A549 (cell line): ENCODE results near the gene ATAD1. TPM values are rescaled to one million over a fixed set of nuclear protein-coding genes. Genes with fewer than 3 reads are reported as not detected.

Experiments used
- ATAC-seq, 2 experiments: fragments of 200-7000 bp in 1 of 2; fragments of >200 bp in 1 of 2; cut with Nextera tagmentation in 1 of 2; cut with Tn5 transposase in 1 of 2; 3 replicates each; pipeline versions ENCODE4 v1.8.0 to v1.9.1; 2018 to 2020; ENCODE audit warnings: mild to moderate bottlenecking in 1 of 2, moderate library complexity in 1 of 2
- CTCF ChIA-PET: fragments of 300-600 bp; sonication (Branson Sonifier 250); formaldehyde crosslinking; extraction: SDS; loops from one replicate; lab custom pipeline; 2021; ENCODE audit warnings: antibody characterized with exemption, inconsistent platforms; lab: Yijun Ruan, JAX
- POLR2A ChIA-PET: fragments of 350-600 bp; formaldehyde crosslinking; extraction: SDS; loops from one replicate; lab custom pipeline; 2021; ENCODE audit warnings: antibody characterized with exemption, inconsistent platforms; lab: Yijun Ruan, JAX
- DNase-seq, 2 experiments: peaks; one replicate each; pipeline versions ENCODE4 v3.0.0 to v3.0.0-alpha.2; 2011 to 2016; ENCODE audit warnings: low read depth in 1 of 2, low spot score in 1 of 2
- FAIRE-seq: peaks from 2 replicates; lab custom pipeline; 2011; peaks lifted over from hg19 to GRCh38; lab: Jason Lieb, UNC
- H3K27ac ChIP-seq, 2 experiments: fragments of >200 bp; sonication (Bioruptor Twin); formaldehyde crosslinking; 3 replicates each; pipeline ENCODE4 v1.5.1; 2016 to 2017
- H3K4me1 ChIP-seq: fragments of >200 bp; sonication (Bioruptor Twin); formaldehyde crosslinking; 3 replicates; pipeline ENCODE4 v1.6.1; 2016
- H3K4me2 ChIP-seq: fragments of >200 bp; sonication (Bioruptor Twin); formaldehyde crosslinking; 3 replicates; pipeline ENCODE4 v1.6.1; 2016
- H3K4me3 ChIP-seq: fragments of >200 bp; sonication (Bioruptor Twin); formaldehyde crosslinking; 3 replicates; pipeline ENCODE4 v1.5.1; 2016
- H3K9me3 ChIP-seq: fragments of >200 bp; sonication (Bioruptor Twin); formaldehyde crosslinking; 3 replicates; pipeline ENCODE4 v1.6.1; 2016
- CHD4 ChIP-seq: fragments of 200-600 bp; sonication (generic); IDR thresholded peaks from 2 replicates; pipeline ENCODE4 v1.6.1; 2016; ENCODE audit warnings: antibody characterized with exemption, mild to moderate bottlenecking, borderline replicate concordance
- EHF ChIP-seq: fragments of 250-450 bp; sonication (Bioruptor Pico); IDR thresholded peaks from 2 replicates; pipeline ENCODE4 v1.5.0; 2020; ENCODE audit warnings: mild to moderate bottlenecking
- EP300 ChIP-seq, 2 experiments: fragments of >200 bp; sonication (Bioruptor Twin); formaldehyde crosslinking; IDR thresholded peaks; 2 replicates in 1 of 2; 3 replicates in 1 of 2; pipeline ENCODE4 v1.6.1; 2016 to 2017
- FOSL2 ChIP-seq, 2 experiments: fragments of 450-650 bp in 1 of 2; fragments of >200 bp in 1 of 2; sonication (Bioruptor Twin) in 1 of 2; formaldehyde crosslinking; IDR thresholded peaks; 2 replicates each; pipeline versions ENCODE4 v1.5.0 to v1.6.1; 2016 to 2020; ENCODE audit warnings: mild to moderate bottlenecking in 1 of 2, moderate library complexity in 1 of 2
- HDAC2 ChIP-seq: fragments of 200-600 bp; sonication (generic); IDR thresholded peaks from 2 replicates; pipeline ENCODE4 v1.6.1; 2016
- HOXB13 ChIP-seq: fragments of 250-450 bp; sonication (Bioruptor Pico); IDR thresholded peaks from 2 replicates; pipeline ENCODE4 v1.5.0; 2020; ENCODE audit warnings: low read depth, mild to moderate bottlenecking, moderate library complexity
- HOXB5 ChIP-seq: fragments of 250-450 bp; sonication (Bioruptor Pico); IDR thresholded peaks from 2 replicates; pipeline ENCODE4 v1.5.0; 2020; ENCODE audit warnings: mild to moderate bottlenecking, moderate library complexity
- JUN ChIP-seq, 2 experiments: fragments of >200 bp; sonication (Bioruptor Twin); formaldehyde crosslinking; IDR thresholded peaks; 2 replicates in 1 of 2; 3 replicates in 1 of 2; pipeline ENCODE4 v1.6.1; 2016 to 2017
- MAFK ChIP-seq: fragments of 450-650 bp; IDR thresholded peaks from 2 replicates; pipeline ENCODE4 v1.6.1; 2014; ENCODE audit not compliant: partially characterized antibody
- MYC ChIP-seq: IDR thresholded peaks from 2 replicates; pipeline ENCODE4 v1.6.1; 2012; ENCODE audit warnings: mild to moderate bottlenecking, inconsistent platforms, low read length, improper control_type of control experiment, borderline replicate concordance
- NR3C1 ChIP-seq: fragments of >200 bp; sonication (Bioruptor Twin); formaldehyde crosslinking; IDR thresholded peaks from 3 replicates; pipeline ENCODE4 v1.6.1; 2017
- RFX5 ChIP-seq: fragments of 450-650 bp; IDR thresholded peaks from 2 replicates; pipeline ENCODE4 v1.7.1; 2014; ENCODE audit warnings: antibody characterized with exemption, mild to moderate bottlenecking, moderate library complexity
- RNF2 ChIP-seq: fragments of 200-600 bp; sonication (generic); IDR thresholded peaks from 2 replicates; pipeline ENCODE4 v1.6.1; 2016; ENCODE audit warnings: low read depth, mild to moderate bottlenecking, antibody characterized with exemption, moderate library complexity, borderline replicate concordance
- SREBF2 ChIP-seq: fragments of 450-650 bp; IDR thresholded peaks from 2 replicates; pipeline ENCODE4 v1.6.1; 2014; ENCODE audit warnings: mild to moderate bottlenecking, moderate library complexity
- TFCP2L1 ChIP-seq: fragments of 250-450 bp; sonication (Bioruptor Pico); IDR thresholded peaks from 2 replicates; pipeline ENCODE4 v1.5.0; 2021; ENCODE audit warnings: mild to moderate bottlenecking
- ZC3H11A ChIP-seq: fragments of 450-650 bp; IDR thresholded peaks from 2 replicates; pipeline ENCODE4 v1.6.1; 2014; ENCODE audit warnings: antibody characterized with exemption, mild to moderate bottlenecking
- WGBS: methylation state at CpG from one replicate; pipeline ENCODE4 v1.1.6; 2017; ENCODE audit errors: missing lambda C conversion rate; 5-methylcytosine and 5-hydroxymethylcytosine counted together
- polyA plus RNA-seq, 4 experiments: library from polyadenylated mRNA; depleted of rRNA in 3 of 4; stranded (reverse); fragments of >200 nt; fragmentation: RNase III in 1 of 4; extraction: RNeasy Plus Mini Kit Qiagen cat#74134 plus additional on column Dnase treatment in 1 of 4; gene quantifications; 2 replicates in 3 of 4; 3 replicates in 1 of 4; pipeline ENCODE4 v1.2.3, GENCODE V29; 2011 to 2017
- TF ChIP-seq, protein P1 (sequence below): IDR thresholded peaks from 2 replicates; pipeline ENCODE4 v1.6.1; 2012
- TF ChIP-seq, protein P2 (sequence below): fragments of 450-650 bp; IDR thresholded peaks from 2 replicates; pipeline ENCODE4 v1.6.1; 2014; ENCODE audit warnings: antibody characterized with exemption
- TF ChIP-seq, protein P3 (sequence below): fragments of >200 bp; sonication (Bioruptor Twin); formaldehyde crosslinking; IDR thresholded peaks from 3 replicates; pipeline ENCODE4 v1.5.1; 2016
- TF ChIP-seq, protein P4 (sequence below): fragments of >200 bp; sonication (Bioruptor Twin); formaldehyde crosslinking; IDR thresholded peaks from 2 replicates; pipeline ENCODE4 v1.6.1; 2016
- TF ChIP-seq, protein P5 (sequence below): fragments of >200 bp; sonication (Bioruptor Twin); formaldehyde crosslinking; IDR thresholded peaks from 3 replicates; pipeline ENCODE4 v1.6.1; 2016

Gene ATAD1
- polyA plus RNA-seq, 2 of the 4 experiments (the other 2 are of a cell fraction), result 32.3 to 94.8 TPM

DNA sequence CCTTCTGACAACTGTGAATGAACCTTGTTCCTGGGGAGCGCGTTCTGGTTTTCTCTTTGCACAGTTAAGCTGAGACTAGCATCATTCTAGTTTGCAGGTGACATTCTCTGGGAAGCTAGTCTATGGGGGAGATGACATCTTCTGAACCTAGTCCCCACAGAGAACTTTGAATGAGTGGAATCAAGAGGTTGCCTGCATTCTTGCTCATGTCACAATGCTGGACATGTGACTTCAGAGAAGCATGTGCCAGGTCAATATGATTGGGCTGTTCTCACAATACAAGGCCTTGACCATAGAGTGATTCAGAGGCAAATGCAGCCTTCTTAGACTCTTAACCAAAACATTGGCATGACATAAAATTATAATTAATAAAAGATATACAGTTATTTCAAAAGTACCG, 23.2 kb upstream of the ATAD1 start:
- FAIRE-seq, result no peak
- H3K4me1 ChIP-seq, result peaks cover 51% of the 10 kb centered on the region
- no peaks in the 10 kb centered on the region for H3K9me3 ChIP-seq
- ChIA-PET POLR2A (interaction anchor here (0.6 to 1.2 kb wide), 2 partner anchors 21 to 49 kb away, joined by 3 to 7 read pairs; no protein-coding TSS in a partner anchor), CTCF (interaction anchor here (0.7 to 3.1 kb wide), 3 partner anchors 10 to 273 kb away, joined by 3 to 17 read pairs (median 3); partner anchors contain the start of gene ATAD1)
- H3K27ac ChIP-seq, result peak overlapping the region; percentile 47 to 76; a peak in 4 of 6 replicates
- peak in 1 of 2 experiments; percentile 36 for DNase-seq
- 86% methylated on average over 3 of the region's 3 CpGs for WGBS
- peak overlapping the region; percentile 59; the same call in 1 of the 3 replicates for H3K4me2 ChIP-seq
- TF ChIP-seq, protein P1, sequence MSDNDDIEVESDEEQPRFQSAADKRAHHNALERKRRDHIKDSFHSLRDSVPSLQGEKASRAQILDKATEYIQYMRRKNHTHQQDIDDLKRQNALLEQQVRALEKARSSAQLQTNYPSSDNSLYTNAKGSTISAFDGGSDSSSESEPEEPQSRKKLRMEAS, result no peak
- TF ChIP-seq, protein P2, sequence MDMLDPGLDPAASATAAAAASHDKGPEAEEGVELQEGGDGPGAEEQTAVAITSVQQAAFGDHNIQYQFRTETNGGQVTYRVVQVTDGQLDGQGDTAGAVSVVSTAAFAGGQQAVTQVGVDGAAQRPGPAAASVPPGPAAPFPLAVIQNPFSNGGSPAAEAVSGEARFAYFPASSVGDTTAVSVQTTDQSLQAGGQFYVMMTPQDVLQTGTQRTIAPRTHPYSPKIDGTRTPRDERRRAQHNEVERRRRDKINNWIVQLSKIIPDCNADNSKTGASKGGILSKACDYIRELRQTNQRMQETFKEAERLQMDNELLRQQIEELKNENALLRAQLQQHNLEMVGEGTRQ, result peak; percentile 32; the same call in 1 of the 2 replicates
- TF ChIP-seq, protein P3, sequence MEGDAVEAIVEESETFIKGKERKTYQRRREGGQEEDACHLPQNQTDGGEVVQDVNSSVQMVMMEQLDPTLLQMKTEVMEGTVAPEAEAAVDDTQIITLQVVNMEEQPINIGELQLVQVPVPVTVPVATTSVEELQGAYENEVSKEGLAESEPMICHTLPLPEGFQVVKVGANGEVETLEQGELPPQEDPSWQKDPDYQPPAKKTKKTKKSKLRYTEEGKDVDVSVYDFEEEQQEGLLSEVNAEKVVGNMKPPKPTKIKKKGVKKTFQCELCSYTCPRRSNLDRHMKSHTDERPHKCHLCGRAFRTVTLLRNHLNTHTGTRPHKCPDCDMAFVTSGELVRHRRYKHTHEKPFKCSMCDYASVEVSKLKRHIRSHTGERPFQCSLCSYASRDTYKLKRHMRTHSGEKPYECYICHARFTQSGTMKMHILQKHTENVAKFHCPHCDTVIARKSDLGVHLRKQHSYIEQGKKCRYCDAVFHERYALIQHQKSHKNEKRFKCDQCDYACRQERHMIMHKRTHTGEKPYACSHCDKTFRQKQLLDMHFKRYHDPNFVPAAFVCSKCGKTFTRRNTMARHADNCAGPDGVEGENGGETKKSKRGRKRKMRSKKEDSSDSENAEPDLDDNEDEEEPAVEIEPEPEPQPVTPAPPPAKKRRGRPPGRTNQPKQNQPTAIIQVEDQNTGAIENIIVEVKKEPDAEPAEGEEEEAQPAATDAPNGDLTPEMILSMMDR, result no peak
- no peak for ATAC-seq
- H3K4me3 ChIP-seq, result no peak overlapping the region

DNA sequence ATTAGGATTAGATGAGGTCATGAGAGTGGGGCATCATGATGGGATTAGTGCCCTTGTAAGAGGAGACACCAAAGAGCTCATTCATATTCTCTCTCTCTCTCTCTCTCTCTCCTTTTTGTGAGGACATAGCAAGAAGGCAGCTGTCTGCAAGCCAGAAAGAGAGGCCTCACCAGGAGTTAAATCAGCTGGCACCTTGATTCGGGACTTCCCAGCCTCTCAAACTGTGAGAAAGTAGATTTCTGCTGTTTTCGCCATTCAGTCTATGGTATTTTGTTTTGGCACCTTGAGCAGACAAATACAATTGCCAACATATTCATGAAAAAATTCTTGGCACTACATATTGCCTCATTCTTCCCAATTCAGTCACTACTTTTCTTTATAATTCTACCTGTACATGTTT, 20.6 kb upstream of the ATAD1 start:
- ChIA-PET POLR2A (no interaction called here), CTCF (interaction anchor here (0.6 to 3.1 kb wide), 4 partner anchors 10 to 87 kb away, joined by 3 to 17 read pairs (median 8); partner anchors contain the start of gene ATAD1)
- no peak overlapping the region for H3K27ac ChIP-seq
- TF ChIP-seq CHD4 (no peak), TFCP2L1 (CRISPR knock-in tag) (no peak), NR3C1 (no peak), EHF (CRISPR knock-in tag) (no peak), RNF2 (no peak), FOSL2 (IDR thresholded peaks at IDR 0.05) (no peak), FOSL2 (CRISPR knock-in tag; IDR thresholded peaks at IDR 0.05) (no peak), HOXB5 (CRISPR knock-in tag) (no peak), HDAC2 (no peak), EP300 (IDR thresholded peaks at IDR 0.05) (no peak), MYC (no peak), HOXB13 (no peak), RFX5 (no peak), ZC3H11A (no peak), SREBF2 (no peak), MAFK (no peak), JUN (IDR thresholded peaks at IDR 0.05) (no peak)
- TF ChIP-seq, protein P4, sequence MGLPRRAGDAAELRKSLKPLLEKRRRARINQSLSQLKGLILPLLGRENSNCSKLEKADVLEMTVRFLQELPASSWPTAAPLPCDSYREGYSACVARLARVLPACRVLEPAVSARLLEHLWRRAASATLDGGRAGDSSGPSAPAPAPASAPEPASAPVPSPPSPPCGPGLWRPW, result no peak
- TF ChIP-seq, protein P2, result no peak
- TF ChIP-seq, protein P5, sequence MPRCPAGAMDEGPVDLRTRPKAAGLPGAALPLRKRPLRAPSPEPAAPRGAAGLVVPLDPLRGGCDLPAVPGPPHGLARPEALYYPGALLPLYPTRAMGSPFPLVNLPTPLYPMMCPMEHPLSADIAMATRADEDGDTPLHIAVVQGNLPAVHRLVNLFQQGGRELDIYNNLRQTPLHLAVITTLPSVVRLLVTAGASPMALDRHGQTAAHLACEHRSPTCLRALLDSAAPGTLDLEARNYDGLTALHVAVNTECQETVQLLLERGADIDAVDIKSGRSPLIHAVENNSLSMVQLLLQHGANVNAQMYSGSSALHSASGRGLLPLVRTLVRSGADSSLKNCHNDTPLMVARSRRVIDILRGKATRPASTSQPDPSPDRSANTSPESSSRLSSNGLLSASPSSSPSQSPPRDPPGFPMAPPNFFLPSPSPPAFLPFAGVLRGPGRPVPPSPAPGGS, result no peak
- H3K4me2 ChIP-seq, result no peak overlapping the region
- 80% methylated on average over 2 of the region's 2 CpGs for WGBS
- ATAC-seq (no peak), DNase-seq (no peak), FAIRE-seq (no peak)
- H3K4me3 ChIP-seq, result no peak overlapping the region
- peaks cover 29% of the 10 kb centered on the region for H3K4me1 ChIP-seq
- H3K9me3 ChIP-seq, result no peaks in the 10 kb centered on the region
